Ovary (tissue), 3 donors: Measurements from ENCODE around the gene USH2A.

Experiments used
- CTCF ChIP-seq, 3 donors: fragments of 450-650 bp in 2 of 3; fragments of 200-600 bp in 1 of 3; IDR thresholded peaks; one replicate each; pipeline versions ENCODE4 v1.5.1 to v1.8.0; 2016 to 2022; ENCODE audit warnings: antibody characterized with exemption in 3 of 3, mild to moderate bottlenecking in 1 of 3
- POLR2A ChIP-seq: fragments of 450-650 bp; IDR thresholded peaks from one replicate; pipeline ENCODE4 v1.6.1; 2017; ENCODE audit warnings: antibody characterized with exemption, mild to moderate bottlenecking, moderate library complexity
- donor health status: DM: no; HTN: no; CAD: no.

GRCh38 chr1:216124192-216124781 lies 299.0 kb downstream of the USH2A start:
- TF ChIP-seq POLR2A (no peak), CTCF (IDR thresholded peaks at IDR 0.05) (no peak)
